Measurements from ENCODE around the gene MS4A7. TPM values are rescaled to one million over a fixed set of nuclear protein-coding genes. Genes with fewer than 3 reads are reported as not detected.

Gene MS4A7, protein sequence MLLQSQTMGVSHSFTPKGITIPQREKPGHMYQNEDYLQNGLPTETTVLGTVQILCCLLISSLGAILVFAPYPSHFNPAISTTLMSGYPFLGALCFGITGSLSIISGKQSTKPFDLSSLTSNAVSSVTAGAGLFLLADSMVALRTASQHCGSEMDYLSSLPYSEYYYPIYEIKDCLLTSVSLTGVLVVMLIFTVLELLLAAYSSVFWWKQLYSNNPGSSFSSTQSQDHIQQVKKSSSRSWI
- total RNA-seq (2014; rRNA removed; shearing (Covaris generic)) (0.26 and 0.54 TPM in 2 replicates), total RNA-seq (2022) (1.1 and 2.4 TPM in 2 replicates), Bru-seq, nascent RNA (percentile 33 among the genes with signal in this experiment), BruChase-seq, experiment 1, labeled RNA remaining after a 6-hour chase (percentile 29 among the genes with signal in this experiment), BruChase-seq, experiment 2, labeled RNA remaining after a 2-hour chase (percentile 47 among the genes with signal in this experiment)
- long read RNA-seq, partial matches to known transcripts = 0 of 1 reads
- long read RNA-seq, other reads (novel, unspliced or antisense) = 1 of 1 reads

DNA sequence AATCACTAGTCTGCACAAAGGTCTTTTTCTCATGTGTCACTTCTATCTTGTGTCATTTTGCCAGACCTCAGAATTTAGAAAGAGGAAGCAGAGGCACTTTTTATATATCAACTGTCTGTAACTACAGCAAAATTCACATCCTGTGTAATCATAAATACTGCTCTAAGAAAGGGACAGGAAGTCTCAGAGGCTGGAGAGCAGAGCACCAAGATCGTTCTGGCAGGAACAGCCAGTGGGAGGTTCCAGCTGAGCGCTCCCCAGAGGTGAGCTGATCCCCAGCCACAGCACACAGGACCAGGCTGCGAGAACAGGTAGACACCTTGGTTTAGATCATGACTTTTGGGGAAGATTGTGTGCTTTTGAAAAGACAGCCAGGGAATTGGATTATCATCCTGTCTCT is at the start of gene MS4A7:
MS4A7 (plus strand) TSS at position 179 of the 400 bp plus-strand sequence. CDS start 4,610 bp downstream, outside the sequence.
- POLR2A ChIA-PET = interaction anchor here (0.6 to 2.1 kb wide), 12 partner anchors 10 to 426 kb away, joined by 3 to 15 read pairs (median 5); partner anchors contain the start of gene MS4A1
- H3K4me2 ChIP-seq (ENCODE audit: low read length) = peak within 1 kb of the TSS; percentile 83
- H3K27ac ChIP-seq (ENCODE audit: low read depth, low read length, poor library complexity, severe bottlenecking) = peak within 1 kb of the TSS; percentile 77
- H3K4me1 ChIP-seq (ENCODE audit: insufficient read depth, low read length, poor library complexity, severe bottlenecking) = peaks cover 34% of the 10 kb centered on the region
- CTCF ChIA-PET (ENCODE audit: unreplicated experiment) = interaction anchor here (1.2 kb wide), 1 partner anchor 105 kb away, joined by 3 read pairs; no protein-coding TSS in a partner anchor
- no peaks in the 10 kb centered on the region for H3K9me2 ChIP-seq (ENCODE audit: insufficient read depth, low read length)
- DNase-seq (ENCODE audit: low spot score) = peak; percentile 89
- no TSS peak for BruUV-seq (replicated peaks)
- H3K79me2 ChIP-seq (ENCODE audit: insufficient read depth, low read depth, low read length) = no peaks in the 10 kb centered on the region
- no peaks in the 10 kb centered on the region for H3K9me3 ChIP-seq (ENCODE audit: low read length)
- peak within 1 kb of the TSS; percentile 52 for H3K4me3 ChIP-seq (ENCODE audit: low read depth, low read length, poor library complexity, severe bottlenecking)
- H2AFZ ChIP-seq (ENCODE audit: low read length) = peak within 1 kb of the TSS; percentile 27; the same call in 1 of the 2 replicates
- H4K20me1 ChIP-seq (ENCODE audit: insufficient read depth, low read length) = no peaks in the 10 kb centered on the region
- intact Hi-C loops (cut with micrococcal nuclease; ENCODE audit: unreplicated experiment) = loop anchor here (1.0 kb wide), 1 partner anchor 77 kb away; the partner anchor contains the start of gene MS4A1
- TF ChIP-seq, protein P1, sequence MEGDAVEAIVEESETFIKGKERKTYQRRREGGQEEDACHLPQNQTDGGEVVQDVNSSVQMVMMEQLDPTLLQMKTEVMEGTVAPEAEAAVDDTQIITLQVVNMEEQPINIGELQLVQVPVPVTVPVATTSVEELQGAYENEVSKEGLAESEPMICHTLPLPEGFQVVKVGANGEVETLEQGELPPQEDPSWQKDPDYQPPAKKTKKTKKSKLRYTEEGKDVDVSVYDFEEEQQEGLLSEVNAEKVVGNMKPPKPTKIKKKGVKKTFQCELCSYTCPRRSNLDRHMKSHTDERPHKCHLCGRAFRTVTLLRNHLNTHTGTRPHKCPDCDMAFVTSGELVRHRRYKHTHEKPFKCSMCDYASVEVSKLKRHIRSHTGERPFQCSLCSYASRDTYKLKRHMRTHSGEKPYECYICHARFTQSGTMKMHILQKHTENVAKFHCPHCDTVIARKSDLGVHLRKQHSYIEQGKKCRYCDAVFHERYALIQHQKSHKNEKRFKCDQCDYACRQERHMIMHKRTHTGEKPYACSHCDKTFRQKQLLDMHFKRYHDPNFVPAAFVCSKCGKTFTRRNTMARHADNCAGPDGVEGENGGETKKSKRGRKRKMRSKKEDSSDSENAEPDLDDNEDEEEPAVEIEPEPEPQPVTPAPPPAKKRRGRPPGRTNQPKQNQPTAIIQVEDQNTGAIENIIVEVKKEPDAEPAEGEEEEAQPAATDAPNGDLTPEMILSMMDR (conservative IDR thresholded peaks at IDR 0.05; ENCODE audit: low read length) = no peak
- no peak for TF ChIP-seq EZH2phosphoT487 (IDR thresholded peaks at IDR 0.05; ENCODE audit: borderline replicate concordance, low read depth, low read length)
- H3K36me3 ChIP-seq (ENCODE audit: insufficient read depth, low read length) = no peaks in the 10 kb centered on the region

DNA sequence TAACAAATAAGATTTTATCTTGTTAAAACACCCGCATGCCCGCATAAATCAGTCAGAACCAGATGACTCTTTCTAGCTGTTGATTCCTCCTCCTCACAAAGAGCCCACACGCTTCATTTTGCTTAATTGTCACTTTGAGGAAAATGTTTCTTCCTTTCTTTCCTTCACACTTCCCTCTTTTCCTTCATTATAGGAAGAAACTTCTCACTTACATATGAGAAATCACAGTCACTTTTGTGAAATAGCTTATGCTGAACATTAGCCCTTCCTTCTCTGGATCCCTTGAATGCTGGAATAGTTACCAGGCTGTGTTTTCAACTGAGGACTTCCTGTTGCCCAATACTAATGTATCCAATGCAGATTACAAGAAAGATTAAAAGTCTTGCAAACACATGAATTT is 45.5 kb upstream of the MS4A7 start:
- Histone ChIP-seq H3K9me2 (ENCODE audit: insufficient read depth, low read length) (no peaks in the 10 kb centered on the region), H3K4me3 (ENCODE audit: low read depth, low read length, poor library complexity, severe bottlenecking) (no peak overlapping the region), H3K27ac (ENCODE audit: low read depth, low read length, poor library complexity, severe bottlenecking) (no peak overlapping the region), H3K79me2 (ENCODE audit: insufficient read depth, low read depth, low read length) (no peaks in the 10 kb centered on the region), H3K4me1 (ENCODE audit: insufficient read depth, low read length, poor library complexity, severe bottlenecking) (no peaks in the 10 kb centered on the region), H3K9me3 (ENCODE audit: low read length) (no peaks in the 10 kb centered on the region), H3K36me3 (ENCODE audit: insufficient read depth, low read length) (no peaks in the 10 kb centered on the region), H4K20me1 (ENCODE audit: insufficient read depth, low read length) (no peaks in the 10 kb centered on the region), H3K4me2 (ENCODE audit: low read length) (no peak overlapping the region), H2AFZ (ENCODE audit: low read length) (no peak overlapping the region)
- no peak for DNase-seq (ENCODE audit: low spot score)
- ChIA-PET CTCF (ENCODE audit: unreplicated experiment) (no interaction called here), POLR2A (no interaction called here)
- no peak for TF ChIP-seq EZH2phosphoT487 (IDR thresholded peaks at IDR 0.05; ENCODE audit: borderline replicate concordance, low read depth, low read length)
- TF ChIP-seq, protein P1 (conservative IDR thresholded peaks at IDR 0.05; ENCODE audit: low read length) = no peak
- BruUV-seq (replicated peaks) = no TSS peak
- intact Hi-C loops (cut with micrococcal nuclease; ENCODE audit: unreplicated experiment) = loop anchor here (1.0 to 5.0 kb wide), 2 partner anchors 66 to 153 kb away; no protein-coding TSS in a partner anchor

Measured in OCI-LY7 (cell line).